ENCODE measurements around the gene AKAP13. TPM values are rescaled to one million over a fixed set of nuclear protein-coding genes. Genes with fewer than 3 reads are reported as not detected.

Gene AKAP13
- total and polyA plus RNA-seq, 2 of the 13 experiments (the other 11 are each of a cell fraction or from before 2014, with no cell fraction given), result 6.7 to 27.1 TPM

DNA sequence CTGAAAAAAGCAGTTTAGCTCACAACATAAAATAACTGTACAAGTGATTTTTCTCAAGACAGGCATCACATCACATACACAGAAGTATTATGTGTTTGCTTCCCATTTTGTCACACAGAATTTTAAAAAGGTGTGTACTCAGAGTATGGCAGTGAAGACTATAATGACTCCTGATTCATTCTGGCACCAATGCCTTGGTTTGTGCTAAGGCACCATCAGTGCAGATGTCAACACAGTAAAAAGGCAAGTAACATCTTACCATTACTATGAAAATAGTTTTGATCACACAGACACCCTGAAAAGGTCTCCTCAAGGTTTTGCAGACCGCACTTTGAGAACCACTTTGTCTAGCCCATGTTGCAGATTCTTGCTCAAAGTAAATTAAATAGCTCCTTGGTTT, 222.8 kb downstream of the AKAP13 start:
- in situ Hi-C loops (cut with HindIII; ENCODE audit: extremely low pct_ligation_motif_present, low pct_unique_long_range_greater_than_20kb), result loop anchor here (25.0 kb wide), 1 partner anchor 234 kb away; no protein-coding TSS in a partner anchor
- Histone ChIP-seq H3K9ac (ENCODE audit: insufficient read depth, low read depth, low read length) (no peak overlapping the region), H3K4me1 (ENCODE audit: insufficient read depth, low read length) (peaks cover 18% of the 10 kb centered on the region), H3K27me3 (ENCODE audit: control insufficient read depth in 1 of 2, insufficient read depth in 2 of 2, low read length in 2 of 2) (no peaks in the 10 kb centered on the region), H2AFZ (ENCODE audit: low read length) (no peak overlapping the region), H3K4me3 (replicated peaks in 1 of 3; ENCODE audit: insufficient read depth in 1 of 3, low read depth in 2 of 3, low read length in 3 of 3) (no peak overlapping the region), H3K79me2 (ENCODE audit: insufficient read depth, low read length) (no peaks in the 10 kb centered on the region), H3K9me3 (ENCODE audit: low read length) (no peaks in the 10 kb centered on the region), H4K20me1 (ENCODE audit: insufficient read depth, low read length) (no peaks in the 10 kb centered on the region), H3K36me3 (replicated peaks in 1 of 2; ENCODE audit: control insufficient read depth in 1 of 2, insufficient read depth in 2 of 2, low read length in 2 of 2) (peaks cover 0 to 11% of the 10 kb centered on the region in 2 experiments; a peak in 3 of 5 replicates), H3K27ac (ENCODE audit: extremely low read length, insufficient read depth, low read length) (no peak overlapping the region), H3K4me2 (ENCODE audit: low read depth, low read length) (no peak overlapping the region)
- 100% methylated on average over 1 of the region's 1 CpG for WGBS (ENCODE audit: low lambda C conversion rate)
- no TSS peak for BruUV-seq (replicated peaks)
- ChIA-PET POLR2A (no interaction called here), CTCF (ENCODE audit: low intra/inter-chr PET ratio, low total read pairs) (no interaction called here)
- FAIRE-seq, result no peak
- no peak for ATAC-seq
- intact Hi-C loops (cut with micrococcal nuclease; ENCODE audit: unreplicated experiment), result no loop called here
- no peak for TF ChIP-seq AKNA (CRISPR knock-in tag; IDR thresholded peaks at IDR 0.05; ENCODE audit: borderline replicate concordance)
- no peak for TF ChIP-seq ZBTB26 (CRISPR knock-in tag; IDR thresholded peaks at IDR 0.05; ENCODE audit: borderline replicate concordance)
- TF ChIP-seq, protein P1, sequence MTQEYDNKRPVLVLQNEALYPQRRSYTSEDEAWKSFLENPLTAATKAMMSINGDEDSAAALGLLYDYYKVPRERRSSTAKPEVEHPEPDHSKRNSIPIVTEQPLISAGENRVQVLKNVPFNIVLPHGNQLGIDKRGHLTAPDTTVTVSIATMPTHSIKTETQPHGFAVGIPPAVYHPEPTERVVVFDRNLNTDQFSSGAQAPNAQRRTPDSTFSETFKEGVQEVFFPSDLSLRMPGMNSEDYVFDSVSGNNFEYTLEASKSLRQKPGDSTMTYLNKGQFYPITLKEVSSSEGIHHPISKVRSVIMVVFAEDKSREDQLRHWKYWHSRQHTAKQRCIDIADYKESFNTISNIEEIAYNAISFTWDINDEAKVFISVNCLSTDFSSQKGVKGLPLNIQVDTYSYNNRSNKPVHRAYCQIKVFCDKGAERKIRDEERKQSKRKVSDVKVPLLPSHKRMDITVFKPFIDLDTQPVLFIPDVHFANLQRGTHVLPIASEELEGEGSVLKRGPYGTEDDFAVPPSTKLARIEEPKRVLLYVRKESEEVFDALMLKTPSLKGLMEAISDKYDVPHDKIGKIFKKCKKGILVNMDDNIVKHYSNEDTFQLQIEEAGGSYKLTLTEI (CRISPR knock-in tag; conservative IDR thresholded peaks at IDR 0.05), result no peak
- no peak for TF ChIP-seq SIX4 (CRISPR knock-in tag; IDR thresholded peaks at IDR 0.05)
- TF ChIP-seq ZNF354B (CRISPR knock-in tag; IDR thresholded peaks at IDR 0.05), result no peak
- no peak for TF ChIP-seq IKZF4 (CRISPR knock-in tag; IDR thresholded peaks at IDR 0.05; ENCODE audit: borderline replicate concordance, low read depth, not compliant biosample characterization)
- no peak for DNase-seq (ENCODE audit: low spot score)
